IMR-90 (cell line): ENCODE measurements around the gene LAMB3. TPM values are rescaled to one million over a fixed set of nuclear protein-coding genes. Genes with fewer than 3 reads are reported as not detected.

ENCODE experiments used
- ATAC-seq: fragments of 200-7000 bp; cut with Tn5 transposase; 2 replicates; pipeline ENCODE4 v1.9.1; 2020; ENCODE audit warnings: low read depth, mild to moderate bottlenecking, moderate library complexity
- BruUV-seq: library from RNA; stranded (reverse); fragments of 400-500 nt; replicated peaks from 2 replicates; lab custom pipeline; 2021; lab: Mats Ljungman, UMichigan
- CTCF ChIA-PET: fragments of 300-600 bp; formaldehyde crosslinking; extraction: SDS; loops from one replicate; lab custom pipeline; 2021; ENCODE audit warnings: antibody characterized with exemption; lab: Yijun Ruan, JAX
- POLR2A ChIA-PET: fragments of 300-600 bp; sonication (Branson Sonifier 250); formaldehyde crosslinking; loops from one replicate; lab custom pipeline; 2022; ENCODE audit warnings: antibody characterized with exemption; ENCODE audit not compliant: unreplicated experiment; lab: Charles Lee
- DNase-seq: peaks from one replicate; pipeline ENCODE4 v3.0.0; 2013
- H2AFZ ChIP-seq: replicated peaks from 2 replicates; pipeline ENCODE3; 2013; ENCODE audit warnings: low read length, mild to moderate bottlenecking; ENCODE audit not compliant: poor library complexity
- H2AK5ac ChIP-seq: 2 replicates; pipeline ENCODE4 v1.6.1; 2013; ENCODE audit warnings: low read depth, low read length, inconsistent platforms
- H2AK9ac ChIP-seq: replicated peaks from 2 replicates; pipeline ENCODE3; 2013; ENCODE audit warnings: mild to moderate bottlenecking, low read depth, low read length, moderate library complexity; ENCODE audit not compliant: poor library complexity
- H2BK120ac ChIP-seq: 2 replicates; pipeline ENCODE4 v1.6.1; 2013; ENCODE audit warnings: low read depth, low read length, inconsistent platforms
- H2BK15ac ChIP-seq: 3 replicates; pipeline ENCODE4 v1.6.1; 2013; ENCODE audit warnings: low read depth, low read length, inconsistent platforms
- H2BK20ac ChIP-seq: 2 replicates; pipeline ENCODE4 v1.6.1; 2013; ENCODE audit warnings: low read depth, mild to moderate bottlenecking, inconsistent platforms, low read length, moderate library complexity
- H2BK5ac ChIP-seq: 2 replicates; pipeline ENCODE4 v1.6.1; 2013; ENCODE audit warnings: mild to moderate bottlenecking, low read depth, low read length, inconsistent platforms; ENCODE audit not compliant: poor library complexity, severe bottlenecking
- H3K14ac ChIP-seq: replicated peaks from 2 replicates; pipeline ENCODE4 v1.6.1; 2013; ENCODE audit warnings: low read depth, low read length, inconsistent platforms
- H3K18ac ChIP-seq: 2 replicates; pipeline ENCODE4 v1.6.1; 2013; ENCODE audit warnings: low read depth, low read length, control low read depth
- H3K23ac ChIP-seq: 2 replicates; pipeline ENCODE4 v1.6.1; 2013; ENCODE audit warnings: low read depth, low read length, inconsistent platforms
- H3K27ac ChIP-seq: 2 replicates; pipeline ENCODE4 v1.5.1; 2013; ENCODE audit warnings: mild to moderate bottlenecking, control low read depth, low read length; ENCODE audit not compliant: insufficient read depth
- H3K27me3 ChIP-seq: 2 replicates; pipeline ENCODE4 v1.6.1; 2013; ENCODE audit warnings: low read length; ENCODE audit not compliant: control insufficient read depth, insufficient read depth
- H3K36me3 ChIP-seq: 2 replicates; pipeline ENCODE4 v1.6.1; 2013; ENCODE audit warnings: low read length, mixed read lengths; ENCODE audit not compliant: control insufficient read depth, insufficient read depth
- H3K4ac ChIP-seq: 2 replicates; pipeline ENCODE4 v1.6.1; 2013; ENCODE audit warnings: low read depth, low read length, inconsistent platforms
- H3K4me1 ChIP-seq: 2 replicates; pipeline ENCODE4 v1.6.1; 2013; ENCODE audit warnings: low read length, mixed read lengths; ENCODE audit not compliant: control insufficient read depth, insufficient read depth
- H3K4me2 ChIP-seq: 2 replicates; pipeline ENCODE4 v1.6.1; 2013; ENCODE audit warnings: low read depth, mild to moderate bottlenecking, control low read depth, low read length, moderate library complexity
- H3K4me3 ChIP-seq: 2 replicates; pipeline ENCODE4 v1.5.1; 2013; ENCODE audit warnings: low read depth, mild to moderate bottlenecking, control low read depth, low read length, moderate library complexity; ENCODE audit not compliant: insufficient read depth
- H3K56ac ChIP-seq: 2 replicates; pipeline ENCODE4 v1.6.1; 2013; ENCODE audit warnings: low read length, inconsistent platforms; ENCODE audit not compliant: insufficient read depth; ENCODE audit errors: extremely low read depth
- H3K79me1 ChIP-seq, 2 experiments: 2 replicates each; pipeline ENCODE4 v1.6.1; 2013; ENCODE audit warnings: low read length in 2 of 2, inconsistent platforms in 1 of 2, low read depth in 1 of 2
- H3K9ac ChIP-seq: 2 replicates; pipeline ENCODE4 v1.6.1; 2013; ENCODE audit warnings: low read depth, low read length, control low read depth
- H3K9me1 ChIP-seq: 2 replicates; pipeline ENCODE4 v1.6.1; 2013; ENCODE audit warnings: low read length, inconsistent platforms; ENCODE audit not compliant: insufficient read depth
- H3K9me3 ChIP-seq: 2 replicates; pipeline ENCODE4 v1.6.1; 2013; ENCODE audit warnings: low read length; ENCODE audit not compliant: control insufficient read depth, insufficient read depth
- H4K20me1 ChIP-seq: 2 replicates; pipeline ENCODE4 v1.6.1; 2013; ENCODE audit warnings: low read length, inconsistent platforms; ENCODE audit not compliant: insufficient read depth
- H4K5ac ChIP-seq: 2 replicates; pipeline ENCODE4 v1.6.1; 2013; ENCODE audit warnings: mild to moderate bottlenecking, low read depth, low read length, control low read depth
- H4K8ac ChIP-seq, 2 experiments: 2 replicates each; pipeline ENCODE4 v1.6.1; 2013; ENCODE audit warnings: low read depth in 2 of 2, low read length in 2 of 2, control low read depth in 1 of 2, inconsistent platforms in 1 of 2
- H4K91ac ChIP-seq: 2 replicates; pipeline ENCODE4 v1.6.1; 2013; ENCODE audit warnings: low read depth, low read length, inconsistent platforms; ENCODE audit not compliant: insufficient read depth
- BHLHE40 ChIP-seq: fragments of 150-350 bp; IDR thresholded peaks from 2 replicates; pipeline ENCODE4 v1.6.1; 2016; ENCODE audit warnings: mild to moderate bottlenecking, low read depth, low read length
- CEBPB ChIP-seq: IDR thresholded peaks from 2 replicates; pipeline ENCODE4 v1.6.1; 2012; ENCODE audit warnings: low read depth, low read length, improper control_type of control experiment
- CTCF ChIP-seq: conservative IDR thresholded peaks from 2 replicates; pipeline ENCODE4 v1.5.1; 2012; ENCODE audit warnings: mild to moderate bottlenecking, low read depth, low read length, improper control_type of control experiment
- MAFK ChIP-seq: IDR thresholded peaks from 2 replicates; pipeline ENCODE4 v1.6.1; 2012; ENCODE audit warnings: low read depth, low read length, improper control_type of control experiment
- MXI1 ChIP-seq: IDR thresholded peaks from 2 replicates; pipeline ENCODE4 v1.6.1; 2012; ENCODE audit warnings: low read depth, mild to moderate bottlenecking, low read length, moderate library complexity, borderline replicate concordance
- NFE2L2 ChIP-seq: fragments of 150-350 bp; IDR thresholded peaks from 2 replicates; pipeline ENCODE4 v1.6.1; 2016; ENCODE audit warnings: low read depth, mild to moderate bottlenecking, low read length
- POLR2A ChIP-seq: IDR thresholded peaks from 2 replicates; pipeline ENCODE4 v1.6.1; 2012; ENCODE audit warnings: mild to moderate bottlenecking, low read depth, low read length
- RCOR1 ChIP-seq: IDR thresholded peaks from 2 replicates; pipeline ENCODE4 v1.6.1; 2012; ENCODE audit warnings: mild to moderate bottlenecking, low read length, improper control_type of control experiment; ENCODE audit not compliant: insufficient replicate concordance
- USF2 ChIP-seq: fragments of 150-350 bp; IDR thresholded peaks from 2 replicates; pipeline ENCODE4 v1.6.1; 2017; ENCODE audit warnings: mild to moderate bottlenecking, antibody characterized with exemption, low read length, low read depth
- WGBS, 2 experiments: methylation state at CpG; one replicate each; pipeline versions ENCODE4 v1.1.5 to v1.1.7; 2013; ENCODE audit warnings: missing lambda C conversion rate in 2 of 2; ENCODE audit not compliant: insufficient read length in 1 of 2; ENCODE audit errors: extremely low coverage in 2 of 2; 5-methylcytosine and 5-hydroxymethylcytosine counted together
- dilution Hi-C: fragments of 300-500 bp; cut with HindIII; formaldehyde crosslinking; loops from one replicate; pipeline ENCODE4 v1.14.3; 2018; ENCODE audit warnings: low sequenced_read_pairs; ENCODE audit not compliant: unreplicated experiment
- in situ Hi-C: fragments of 300-500 bp; cut with MboI; formaldehyde crosslinking; loops from 3 replicates; pipeline ENCODE4 v1.14.3; 2019; ENCODE audit warnings: low sequenced_read_pairs, inconsistent platforms, mixed read lengths
- intact Hi-C: fragments of 100-400 bp; cut with micrococcal nuclease; formaldehyde crosslinking; loops from 2 replicates; pipeline ENCODE4 v1.10.0; 2022
- polyA plus RNA-seq, 3 experiments: library from polyadenylated mRNA; depleted of rRNA; stranded (reverse); fragments of >200 nt; gene quantifications; 2 replicates each; pipeline ENCODE4 v1.2.3, GENCODE V29; 2012; ENCODE audit warnings: low replicate concordance in 1 of 3
- total RNA-seq: library from RNA; depleted of rRNA; stranded (reverse); fragments of >200 nt; gene quantifications from 2 replicates; pipeline ENCODE4 v1.2.3, GENCODE V29; 2012
- TF ChIP-seq, protein P1 (sequence below): fragments of 150-350 bp; IDR thresholded peaks from 2 replicates; pipeline ENCODE4 v1.6.1; 2016; ENCODE audit warnings: low read depth, mild to moderate bottlenecking, low read length, moderate library complexity, borderline replicate concordance

The LAMB3 gene
- total and polyA plus RNA-seq, 2 of the 4 experiments (the other 2 are of a cell fraction) = 0.72 to 2.1 TPM

GRCh38 chr1:209657140-209657879, 5.1 kb upstream of the LAMB3 start:
- no peak overlapping the region for H3K27ac ChIP-seq
- H3K4me3 ChIP-seq = no peak overlapping the region
- no peak overlapping the region for H4K8ac ChIP-seq
- no TSS peak for BruUV-seq
- H3K14ac ChIP-seq = no peak overlapping the region
- ChIA-PET POLR2A (no interaction called here), CTCF (no interaction called here)
- no peak overlapping the region for H2BK120ac ChIP-seq
- H3K4ac ChIP-seq = no peak overlapping the region
- H3K9me3 ChIP-seq = no peaks in the 10 kb centered on the region
- no peak for ATAC-seq
- dilution Hi-C loops (no loop called here), intact Hi-C loops (no loop called here), in situ Hi-C loops (no loop called here)
- H3K9me1 ChIP-seq = no peaks in the 10 kb centered on the region; the same call in 1 of the 2 replicates
- no peak overlapping the region for H2AK9ac ChIP-seq
- no peak overlapping the region for H2AK5ac ChIP-seq
- H2BK20ac ChIP-seq = no peak overlapping the region
- no peak overlapping the region for H2BK5ac ChIP-seq
- no peaks in the 10 kb centered on the region for H3K79me1 ChIP-seq
- no peaks in the 10 kb centered on the region for H4K20me1 ChIP-seq
- H3K56ac ChIP-seq = no peak overlapping the region
- no peak overlapping the region for H2BK15ac ChIP-seq
- 70% methylated on average over 6 of the region's 9 CpGs; no CpG with 5 or more reads in 1 of the 2 experiments for WGBS, 2 experiments
- H3K18ac ChIP-seq = no peak overlapping the region
- H3K4me1 ChIP-seq = no peaks in the 10 kb centered on the region
- H3K9ac ChIP-seq = no peak overlapping the region
- no peak for TF ChIP-seq CEBPB
- no peak for TF ChIP-seq POLR2A
- TF ChIP-seq MXI1 = no peak
- TF ChIP-seq NFE2L2 = no peak
- no peak for TF ChIP-seq USF2
- no peak for TF ChIP-seq BHLHE40
- TF ChIP-seq, protein P1, sequence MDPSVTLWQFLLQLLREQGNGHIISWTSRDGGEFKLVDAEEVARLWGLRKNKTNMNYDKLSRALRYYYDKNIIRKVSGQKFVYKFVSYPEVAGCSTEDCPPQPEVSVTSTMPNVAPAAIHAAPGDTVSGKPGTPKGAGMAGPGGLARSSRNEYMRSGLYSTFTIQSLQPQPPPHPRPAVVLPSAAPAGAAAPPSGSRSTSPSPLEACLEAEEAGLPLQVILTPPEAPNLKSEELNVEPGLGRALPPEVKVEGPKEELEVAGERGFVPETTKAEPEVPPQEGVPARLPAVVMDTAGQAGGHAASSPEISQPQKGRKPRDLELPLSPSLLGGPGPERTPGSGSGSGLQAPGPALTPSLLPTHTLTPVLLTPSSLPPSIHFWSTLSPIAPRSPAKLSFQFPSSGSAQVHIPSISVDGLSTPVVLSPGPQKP = no peak
- no peak for TF ChIP-seq MAFK
- no peak for TF ChIP-seq CTCF
- no peak for TF ChIP-seq RCOR1
- no peak overlapping the region for H3K4me2 ChIP-seq
- no peaks in the 10 kb centered on the region for H3K36me3 ChIP-seq
- H4K5ac ChIP-seq = no peak overlapping the region
- no peak overlapping the region for H2AFZ ChIP-seq
- H3K27me3 ChIP-seq = no peaks in the 10 kb centered on the region; the same call in 1 of the 2 replicates
- no peak overlapping the region for H3K23ac ChIP-seq
- DNase-seq = no peak
- no peak overlapping the region for H4K91ac ChIP-seq
